NCI-H146 (cell line): Measurements from ENCODE around the gene MATK.
"Not testable (repeated sequence)": the region's sequence is repeated elsewhere in the genome, so short reads cannot be mapped to it uniquely, and the experiment has no call there.

Source experiments
- DNase-seq: peaks from one replicate; lab custom pipeline; 2025; lab: John Stamatoyannopoulos, UW

Gene MATK

GRCh38 chr19:3785938-3786824 lies at the start of gene MATK:
MATK (minus strand) TSS chr19:3786381; CDS start chr19:3785135, 1,246 bp downstream.
- no peak for DNase-seq

- DNase-seq: no peak
Observed at GRCh38 chr19:3835055-3835435, 48.9 kb upstream of the MATK start.

- no peak for DNase-seq
Observed at GRCh38 chr19:3834349-3835054, 48.3 kb upstream of the MATK start.

GRCh38 chr19:3833578-3834348 lies 47.6 kb upstream of the MATK start:
- DNase-seq: no peak

- DNase-seq: no peak
Observed at GRCh38 chr19:3832001-3832400, 45.8 kb upstream of the MATK start.

GRCh38 chr19:3831601-3832000 lies 45.4 kb upstream of the MATK start:
- DNase-seq: no peak

GRCh38 chr19:3830621-3831589 lies 44.7 kb upstream of the MATK start:
- no peak for DNase-seq

- DNase-seq: no peak
Observed at GRCh38 chr19:3827306-3827705, 41.1 kb upstream of the MATK start.

- no peak for DNase-seq
Observed at GRCh38 chr19:3826163-3826562, 40.0 kb upstream of the MATK start.

- DNase-seq: no peak
Observed at GRCh38 chr19:3825286-3825956, 39.2 kb upstream of the MATK start.

GRCh38 chr19:3823350-3823713 lies 37.2 kb upstream of the MATK start:
- DNase-seq: no peak

GRCh38 chr19:3822683-3823349 lies 36.6 kb upstream of the MATK start:
- no peak for DNase-seq

GRCh38 chr19:3821857-3822364 lies 35.7 kb upstream of the MATK start:
- peak; percentile 38 for DNase-seq

GRCh38 chr19:3821156-3821555 lies 35.0 kb upstream of the MATK start:
- DNase-seq: peak; percentile 27

GRCh38 chr19:3819989-3820388 lies 33.8 kb upstream of the MATK start:
- no peak for DNase-seq

- no peak for DNase-seq
Observed at GRCh38 chr19:3818918-3819317, 32.7 kb upstream of the MATK start.

GRCh38 chr19:3818466-3818865 lies 32.3 kb upstream of the MATK start:
- DNase-seq: no peak

GRCh38 chr19:3817761-3818160 lies 31.6 kb upstream of the MATK start:
- DNase-seq: no peak

- no peak for DNase-seq
Observed at GRCh38 chr19:3816566-3817218, 30.5 kb upstream of the MATK start.

- not testable (repeated sequence) for DNase-seq
Observed at GRCh38 chr19:3816148-3816547, 30.0 kb upstream of the MATK start.
